Measurements from ENCODE around the gene TNFRSF19.

DNA sequence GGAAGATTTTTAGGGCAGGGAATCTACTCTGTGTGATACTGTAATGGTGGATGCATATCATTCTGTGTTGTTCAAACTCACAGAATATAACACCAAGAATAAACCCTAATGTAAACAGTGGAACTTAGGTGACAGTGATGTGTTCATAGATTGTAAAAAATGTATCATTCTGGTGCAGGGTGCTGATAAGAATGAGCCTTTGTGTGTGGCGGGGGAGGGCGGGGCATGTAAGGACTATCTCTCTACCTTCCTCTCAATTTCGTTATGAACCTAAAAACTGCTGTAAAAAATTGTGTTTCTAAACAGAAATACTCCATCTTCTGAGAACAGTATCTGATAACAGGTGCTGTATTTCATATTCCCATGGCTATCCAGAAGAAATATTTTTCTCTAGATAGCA lies 35.6 kb downstream of the TNFRSF19 start:
- TF ChIP-seq, protein P1, sequence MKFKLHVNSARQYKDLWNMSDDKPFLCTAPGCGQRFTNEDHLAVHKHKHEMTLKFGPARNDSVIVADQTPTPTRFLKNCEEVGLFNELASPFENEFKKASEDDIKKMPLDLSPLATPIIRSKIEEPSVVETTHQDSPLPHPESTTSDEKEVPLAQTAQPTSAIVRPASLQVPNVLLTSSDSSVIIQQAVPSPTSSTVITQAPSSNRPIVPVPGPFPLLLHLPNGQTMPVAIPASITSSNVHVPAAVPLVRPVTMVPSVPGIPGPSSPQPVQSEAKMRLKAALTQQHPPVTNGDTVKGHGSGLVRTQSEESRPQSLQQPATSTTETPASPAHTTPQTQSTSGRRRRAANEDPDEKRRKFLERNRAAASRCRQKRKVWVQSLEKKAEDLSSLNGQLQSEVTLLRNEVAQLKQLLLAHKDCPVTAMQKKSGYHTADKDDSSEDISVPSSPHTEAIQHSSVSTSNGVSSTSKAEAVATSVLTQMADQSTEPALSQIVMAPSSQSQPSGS (IDR thresholded peaks at IDR 0.05; ENCODE audit: low read length) = no peak
- no peak for TF ChIP-seq SRF (IDR thresholded peaks at IDR 0.05; ENCODE audit: low read depth, low read length)
- TF ChIP-seq POLR2AphosphoS5 (IDR thresholded peaks at IDR 0.05; ENCODE audit: low read depth, low read length) = no peak
- TF ChIP-seq, protein P2, sequence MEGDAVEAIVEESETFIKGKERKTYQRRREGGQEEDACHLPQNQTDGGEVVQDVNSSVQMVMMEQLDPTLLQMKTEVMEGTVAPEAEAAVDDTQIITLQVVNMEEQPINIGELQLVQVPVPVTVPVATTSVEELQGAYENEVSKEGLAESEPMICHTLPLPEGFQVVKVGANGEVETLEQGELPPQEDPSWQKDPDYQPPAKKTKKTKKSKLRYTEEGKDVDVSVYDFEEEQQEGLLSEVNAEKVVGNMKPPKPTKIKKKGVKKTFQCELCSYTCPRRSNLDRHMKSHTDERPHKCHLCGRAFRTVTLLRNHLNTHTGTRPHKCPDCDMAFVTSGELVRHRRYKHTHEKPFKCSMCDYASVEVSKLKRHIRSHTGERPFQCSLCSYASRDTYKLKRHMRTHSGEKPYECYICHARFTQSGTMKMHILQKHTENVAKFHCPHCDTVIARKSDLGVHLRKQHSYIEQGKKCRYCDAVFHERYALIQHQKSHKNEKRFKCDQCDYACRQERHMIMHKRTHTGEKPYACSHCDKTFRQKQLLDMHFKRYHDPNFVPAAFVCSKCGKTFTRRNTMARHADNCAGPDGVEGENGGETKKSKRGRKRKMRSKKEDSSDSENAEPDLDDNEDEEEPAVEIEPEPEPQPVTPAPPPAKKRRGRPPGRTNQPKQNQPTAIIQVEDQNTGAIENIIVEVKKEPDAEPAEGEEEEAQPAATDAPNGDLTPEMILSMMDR (IDR thresholded peaks at IDR 0.05; ENCODE audit: control extremely low read depth in 1 of 3, insufficient read depth in 1 of 3, low read depth in 1 of 3, low read length in 3 of 3) = no peak
- no peak for TF ChIP-seq EZH2 (IDR thresholded peaks at IDR 0.05; ENCODE audit: low read depth, low read length, severe bottlenecking)
- no peak for TF ChIP-seq ZNF274 (IDR thresholded peaks at IDR 0.05; ENCODE audit: borderline replicate concordance, extremely low read depth, low read length)
- TF ChIP-seq POLR2A (IDR thresholded peaks at IDR 0.05; ENCODE audit: control extremely low read depth in 1 of 2, low read depth in 2 of 2, low read length in 2 of 2) = no peak
- no peak for TF ChIP-seq SAP30 (IDR thresholded peaks at IDR 0.05; ENCODE audit: insufficient read depth, insufficient replicate concordance, low read length)
